ENCODE results near the gene KLHL41. TPM values are rescaled to one million over a fixed set of nuclear protein-coding genes. Genes with fewer than 3 reads are reported as not detected.
"Not testable (repeated sequence)": the region's sequence is repeated elsewhere in the genome, so short reads cannot be mapped to it uniquely, and the experiment has no call there.

The KLHL41 gene
- total RNA-seq, 1 donor from 2014 or later = not detected

DNA sequence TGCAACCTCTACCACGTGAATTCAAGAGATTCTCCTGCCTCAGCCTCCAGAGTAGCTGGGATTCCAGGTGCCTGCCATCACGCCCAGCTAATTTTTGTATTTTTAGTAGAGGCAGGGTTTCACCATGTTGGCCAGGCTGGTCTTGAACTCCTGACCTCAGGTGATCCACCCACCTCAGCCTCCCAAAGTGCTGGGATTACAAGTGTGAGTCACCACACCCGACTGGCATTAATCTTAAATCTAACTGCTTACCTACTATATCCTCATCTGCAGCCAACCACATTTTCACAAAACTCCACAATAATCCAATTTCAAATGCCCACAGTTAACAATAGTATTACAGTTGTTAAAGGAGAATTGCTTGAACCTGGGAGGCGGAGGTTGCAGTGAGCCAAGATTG lies 61.2 kb downstream of the KLHL41 start:
- intact Hi-C loops (cut with micrococcal nuclease) = loop anchor here (5.0 kb wide), 2 partner anchors 208 to 1592 kb away; partner anchors contain the start of genes LRP2 and TLK1

DNA sequence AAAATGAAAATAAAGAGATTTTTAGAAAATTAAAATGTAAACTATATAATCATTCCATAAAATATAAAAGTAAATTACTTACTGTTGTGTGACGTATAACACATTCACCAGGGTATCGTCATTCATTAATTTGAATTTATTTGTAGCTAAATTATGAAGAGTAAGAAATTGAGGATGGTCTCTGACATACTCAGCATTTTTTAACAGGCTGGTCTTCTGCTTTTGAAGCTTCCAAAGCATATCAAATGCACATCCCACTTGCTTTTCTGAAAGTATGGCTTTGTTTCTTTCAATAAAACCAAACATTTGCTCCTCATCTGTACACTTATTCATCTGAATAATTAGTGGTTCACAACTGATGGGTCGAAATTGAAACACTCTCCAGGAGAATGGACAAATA lies 62.1 kb downstream of the KLHL41 start:
- intact Hi-C loops (cut with micrococcal nuclease) = loop anchor here (5.0 kb wide), 2 partner anchors 209 to 1591 kb away; partner anchors contain the start of genes LRP2 and TLK1

DNA sequence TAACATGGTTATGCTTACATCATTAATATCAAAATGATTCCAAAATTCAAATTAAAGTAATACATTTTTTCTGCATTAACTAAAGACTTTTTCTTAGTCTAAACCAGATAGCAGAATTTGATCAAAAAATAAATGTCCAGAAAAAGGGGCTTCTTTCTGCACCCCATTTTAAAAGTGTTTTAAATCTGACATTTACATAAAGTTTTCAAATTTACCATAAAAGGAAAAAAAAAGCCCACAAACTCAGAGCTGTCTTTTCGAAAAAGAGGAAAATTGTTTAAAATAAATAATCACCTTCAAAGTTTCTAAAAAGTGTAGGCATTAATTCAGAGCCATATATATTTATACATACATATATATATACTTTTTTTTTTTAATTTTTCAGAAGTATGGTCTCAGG lies 62.7 kb downstream of the KLHL41 start:
- intact Hi-C loops (cut with micrococcal nuclease) = loop anchor here (2.0 to 5.0 kb wide), 3 partner anchors 210 to 1590 kb away; partner anchors contain the start of genes LRP2 and TLK1

DNA sequence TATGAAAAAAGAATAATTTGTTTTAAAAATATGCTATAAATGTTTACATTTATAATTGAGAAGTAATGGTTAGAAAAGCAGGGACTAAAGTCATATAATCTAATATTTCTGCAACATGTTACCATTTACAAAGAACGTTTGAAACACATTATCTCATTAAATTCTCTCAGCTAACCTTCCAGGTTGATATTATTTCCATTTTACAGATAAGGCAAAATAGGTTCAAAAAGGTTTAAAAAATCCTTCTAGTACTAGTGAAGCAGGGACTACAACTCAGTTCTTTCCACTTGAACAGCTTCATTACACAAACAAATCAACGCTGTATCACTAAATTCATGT lies 63.3 kb downstream of the KLHL41 start:
- intact Hi-C loops (cut with micrococcal nuclease) = loop anchor here (1.0 to 5.0 kb wide), 11 partner anchors 9 to 1590 kb away; partner anchors contain the start of genes BBS5, CFAP210, LRP2 and METTL5

DNA sequence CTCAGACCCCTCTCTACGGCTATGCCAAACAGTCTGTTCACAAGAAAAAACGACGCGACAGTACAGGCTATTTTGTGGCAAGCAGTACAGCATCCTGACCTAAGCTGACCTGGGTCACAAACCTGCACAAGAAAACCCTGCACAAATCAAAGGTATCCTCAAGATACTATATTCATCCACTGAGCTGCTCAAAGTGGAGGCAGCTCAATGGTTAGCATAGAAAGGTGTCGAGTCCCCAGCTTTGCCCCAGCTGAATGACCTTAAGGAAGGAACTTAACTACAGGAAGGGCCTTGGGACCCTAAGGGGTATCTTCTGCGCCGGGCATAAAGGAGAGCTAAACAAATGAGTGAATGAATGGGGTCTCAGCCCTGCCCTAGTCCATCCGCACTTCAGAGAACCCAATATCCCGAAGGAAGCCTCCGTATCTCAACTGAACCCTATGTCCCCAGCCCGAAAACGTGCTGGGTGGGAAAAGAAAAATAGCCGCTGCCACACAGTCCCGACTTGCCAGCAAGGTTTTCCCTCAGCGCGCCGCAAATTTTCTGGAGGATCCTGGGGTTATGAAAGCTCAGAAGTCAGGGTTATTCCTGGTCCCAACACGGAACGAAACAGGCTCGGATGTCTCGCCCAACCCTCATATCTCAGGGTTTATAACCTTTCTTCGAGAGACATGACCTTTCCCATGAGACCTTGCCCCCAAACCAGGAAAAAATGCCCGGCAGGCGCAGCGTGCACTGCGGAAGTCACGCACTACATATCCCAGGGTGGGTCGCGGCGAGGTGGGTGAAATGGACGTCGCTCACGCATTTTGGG lies 63.9 kb downstream of the KLHL41 start, which contains the start of gene FASTKD1:
TSS of gene FASTKD1 (minus strand) at position 706 of the 814 bp plus-strand sequence. CDS start 1,836 bp downstream, outside the sequence.
- intact Hi-C loops (cut with micrococcal nuclease) = loop anchor here (1.0 to 5.0 kb wide), 11 partner anchors 10 to 1589 kb away; partner anchors contain the start of genes BBS5, CFAP210, LRP2 and METTL5

DNA sequence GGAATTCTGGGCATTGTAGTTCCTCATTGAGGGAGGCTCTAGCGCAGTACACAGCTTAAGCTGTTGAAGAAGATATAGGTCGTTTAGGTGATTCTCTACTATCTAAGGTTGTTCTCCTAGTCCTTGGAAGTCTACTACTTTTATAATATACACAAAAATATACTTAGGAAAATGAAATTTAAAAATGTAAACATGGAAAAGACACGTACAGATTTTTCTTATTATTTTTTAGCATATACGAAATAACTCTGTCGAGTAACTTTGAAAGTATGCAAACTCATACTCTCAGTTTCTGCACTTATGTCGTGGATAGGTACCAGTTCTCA lies 64.4 kb downstream of the KLHL41 start:
- intact Hi-C loops (cut with micrococcal nuclease) = loop anchor here (1.0 to 5.0 kb wide), 11 partner anchors 10 to 1588 kb away; partner anchors contain the start of genes BBS5, CFAP210, LRP2 and METTL5

DNA sequence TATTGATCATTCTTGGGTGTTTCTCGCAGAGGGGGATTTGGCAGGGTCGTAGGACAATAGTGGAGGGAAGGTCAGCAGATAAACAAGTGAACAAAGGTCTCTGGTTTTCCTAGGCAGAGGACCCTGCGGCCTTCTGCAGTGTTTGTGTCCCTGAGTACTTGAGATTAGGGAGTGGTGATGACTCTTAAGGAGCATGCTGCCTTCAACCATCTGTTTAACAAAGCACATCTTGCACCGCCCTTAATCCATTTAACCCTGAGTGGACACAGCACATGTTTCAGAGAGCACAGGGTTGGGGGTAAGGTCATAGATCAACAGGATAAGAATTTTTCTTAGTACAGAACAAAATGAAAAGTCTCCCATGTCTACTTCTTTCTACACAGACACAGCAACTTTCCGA lies 65.0 kb downstream of the KLHL41 start:
- intact Hi-C loops (cut with micrococcal nuclease) = loop anchor here (5.0 kb wide), 2 partner anchors 212 to 1588 kb away; partner anchors contain the start of genes LRP2 and TLK1

DNA sequence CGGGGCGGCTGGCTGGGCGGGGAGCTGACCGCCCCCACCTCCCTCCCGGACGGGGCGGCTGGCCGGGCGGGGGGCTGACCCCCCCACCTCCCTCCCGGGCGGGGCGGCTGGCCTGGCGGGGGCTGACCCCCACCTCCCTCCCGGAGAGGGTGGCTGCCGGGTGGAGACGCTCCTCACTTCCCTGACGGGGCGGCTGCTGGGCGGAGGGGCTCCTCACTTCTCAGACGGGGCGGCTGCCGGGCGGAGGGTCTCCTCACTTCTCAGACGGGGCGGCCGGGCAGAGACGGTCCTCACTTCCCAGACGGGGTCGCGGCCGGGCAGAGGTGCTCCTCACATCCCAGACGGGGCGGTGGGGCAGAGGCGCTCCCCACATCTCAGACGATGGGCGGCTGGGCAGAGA lies 65.8 kb downstream of the KLHL41 start:
- intact Hi-C loops (cut with micrococcal nuclease) = not testable (repeated sequence)

Other genes starting within 250 kb of the KLHL41 start
- 0.07 TPM in 1 of 2 replicates, not detected in the other for gene LRP2, start 147.2 kb upstream of the KLHL41 start, total RNA-seq
- gene BBS5, start 30.2 kb upstream of the KLHL41 start, total RNA-seq = 2.2 and 2.3 TPM in 2 replicates
- 35.9 and 39.2 TPM in 2 replicates for gene FASTKD1, start 64.2 kb downstream of the KLHL41 start, total RNA-seq
- gene PPIG, start 74.6 kb downstream of the KLHL41 start, total RNA-seq = 52.3 and 60.2 TPM in 2 replicates
- not detected in 2 replicates for gene CFAP210, start 184.7 kb downstream of the KLHL41 start, total RNA-seq
- gene PHOSPHO2, start 184.8 kb downstream of the KLHL41 start, total RNA-seq = 2.1 and 3.0 TPM in 2 replicates
- 4.8 and 5.3 TPM in 2 replicates for gene KLHL23, start 224.1 kb downstream of the KLHL41 start, total RNA-seq